ENCODE results near the gene ITPR3.

GRCh38 chr6:33642897-33643296 lies 21.8 kb downstream of the ITPR3 start:
- TF ChIP-seq RAD21 (IDR thresholded peaks at IDR 0.05) (no peak), JUND (IDR thresholded peaks at IDR 0.05) (no peak), FOXA2 (IDR thresholded peaks at IDR 0.05) (no peak), REST (IDR thresholded peaks at IDR 0.05) (no peak), YY1 (IDR thresholded peaks at IDR 0.05) (no peak), GABPA (IDR thresholded peaks at IDR 0.05 in 1 of 2, conservative IDR thresholded peaks at IDR 0.05 in 1 of 2) (no peak), HNF4G (IDR thresholded peaks at IDR 0.05) (no peak), HNF4A (conservative IDR thresholded peaks at IDR 0.05) (no peak)
- TF ChIP-seq, protein P1, sequence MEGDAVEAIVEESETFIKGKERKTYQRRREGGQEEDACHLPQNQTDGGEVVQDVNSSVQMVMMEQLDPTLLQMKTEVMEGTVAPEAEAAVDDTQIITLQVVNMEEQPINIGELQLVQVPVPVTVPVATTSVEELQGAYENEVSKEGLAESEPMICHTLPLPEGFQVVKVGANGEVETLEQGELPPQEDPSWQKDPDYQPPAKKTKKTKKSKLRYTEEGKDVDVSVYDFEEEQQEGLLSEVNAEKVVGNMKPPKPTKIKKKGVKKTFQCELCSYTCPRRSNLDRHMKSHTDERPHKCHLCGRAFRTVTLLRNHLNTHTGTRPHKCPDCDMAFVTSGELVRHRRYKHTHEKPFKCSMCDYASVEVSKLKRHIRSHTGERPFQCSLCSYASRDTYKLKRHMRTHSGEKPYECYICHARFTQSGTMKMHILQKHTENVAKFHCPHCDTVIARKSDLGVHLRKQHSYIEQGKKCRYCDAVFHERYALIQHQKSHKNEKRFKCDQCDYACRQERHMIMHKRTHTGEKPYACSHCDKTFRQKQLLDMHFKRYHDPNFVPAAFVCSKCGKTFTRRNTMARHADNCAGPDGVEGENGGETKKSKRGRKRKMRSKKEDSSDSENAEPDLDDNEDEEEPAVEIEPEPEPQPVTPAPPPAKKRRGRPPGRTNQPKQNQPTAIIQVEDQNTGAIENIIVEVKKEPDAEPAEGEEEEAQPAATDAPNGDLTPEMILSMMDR (IDR thresholded peaks at IDR 0.05; ENCODE audit: low read depth, low read length, missing input control): no peak
- TF ChIP-seq, protein P2, sequence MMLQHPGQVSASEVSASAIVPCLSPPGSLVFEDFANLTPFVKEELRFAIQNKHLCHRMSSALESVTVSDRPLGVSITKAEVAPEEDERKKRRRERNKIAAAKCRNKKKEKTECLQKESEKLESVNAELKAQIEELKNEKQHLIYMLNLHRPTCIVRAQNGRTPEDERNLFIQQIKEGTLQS (IDR thresholded peaks at IDR 0.05): no peak
